Measurements from ENCODE around the gene SOX1. TPM values are rescaled to one million over a fixed set of nuclear protein-coding genes. Genes with fewer than 3 reads are reported as not detected.

SOX1 gene
- total RNA-seq, 1 donor: not detected

DNA sequence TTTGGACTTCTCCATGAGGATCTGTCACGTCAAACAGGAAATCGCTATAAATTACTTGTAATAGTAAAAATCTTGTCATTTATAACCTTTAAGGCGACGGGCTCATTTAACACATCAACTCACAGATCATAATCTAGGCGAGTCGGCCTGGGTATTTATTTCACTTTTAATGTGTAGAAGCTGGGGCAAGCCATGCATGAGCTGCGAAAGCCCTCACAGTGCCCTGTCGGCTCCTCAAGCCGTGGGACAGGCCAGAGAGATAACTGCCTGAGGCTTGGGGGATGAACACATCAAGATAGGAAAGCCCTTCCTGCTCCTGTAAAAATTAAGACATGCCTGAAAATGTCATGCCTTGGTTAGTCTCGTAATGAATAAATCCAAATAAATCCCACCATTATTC, 30.8 kb downstream of the SOX1 start:
- no peak overlapping the region for H3K4me3 ChIP-seq (ENCODE audit: low read depth, low read length)
- no peak for DNase-seq (ENCODE audit: low read depth)
- TF ChIP-seq, protein P1, sequence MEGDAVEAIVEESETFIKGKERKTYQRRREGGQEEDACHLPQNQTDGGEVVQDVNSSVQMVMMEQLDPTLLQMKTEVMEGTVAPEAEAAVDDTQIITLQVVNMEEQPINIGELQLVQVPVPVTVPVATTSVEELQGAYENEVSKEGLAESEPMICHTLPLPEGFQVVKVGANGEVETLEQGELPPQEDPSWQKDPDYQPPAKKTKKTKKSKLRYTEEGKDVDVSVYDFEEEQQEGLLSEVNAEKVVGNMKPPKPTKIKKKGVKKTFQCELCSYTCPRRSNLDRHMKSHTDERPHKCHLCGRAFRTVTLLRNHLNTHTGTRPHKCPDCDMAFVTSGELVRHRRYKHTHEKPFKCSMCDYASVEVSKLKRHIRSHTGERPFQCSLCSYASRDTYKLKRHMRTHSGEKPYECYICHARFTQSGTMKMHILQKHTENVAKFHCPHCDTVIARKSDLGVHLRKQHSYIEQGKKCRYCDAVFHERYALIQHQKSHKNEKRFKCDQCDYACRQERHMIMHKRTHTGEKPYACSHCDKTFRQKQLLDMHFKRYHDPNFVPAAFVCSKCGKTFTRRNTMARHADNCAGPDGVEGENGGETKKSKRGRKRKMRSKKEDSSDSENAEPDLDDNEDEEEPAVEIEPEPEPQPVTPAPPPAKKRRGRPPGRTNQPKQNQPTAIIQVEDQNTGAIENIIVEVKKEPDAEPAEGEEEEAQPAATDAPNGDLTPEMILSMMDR (IDR thresholded peaks at IDR 0.05; ENCODE audit: insufficient read depth, low read length): no peak

DNA sequence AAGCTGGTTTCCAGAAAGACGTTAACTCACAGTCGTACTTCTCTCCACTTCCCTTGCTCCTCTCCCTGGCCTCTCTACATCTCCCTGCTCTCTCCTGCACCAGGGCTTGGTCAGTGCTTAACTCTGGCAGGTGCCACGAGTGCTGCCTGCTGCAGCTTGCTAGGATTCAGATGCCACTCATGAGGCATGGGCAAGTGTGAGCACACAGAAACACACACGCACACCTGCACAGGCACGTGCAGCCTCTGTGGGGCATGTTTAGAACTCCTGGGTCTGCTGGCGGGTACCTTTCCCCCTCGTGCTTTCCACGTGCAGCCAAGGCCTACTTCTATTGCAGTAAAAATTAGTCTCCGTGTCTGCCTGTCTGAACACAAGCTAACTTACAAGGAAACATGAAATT, 31.8 kb downstream of the SOX1 start:
- TF ChIP-seq, protein P1 (IDR thresholded peaks at IDR 0.05; ENCODE audit: insufficient read depth, low read length): no peak
- DNase-seq (ENCODE audit: low read depth): no peak
- no peak overlapping the region for H3K4me3 ChIP-seq (ENCODE audit: low read depth, low read length)

DNA sequence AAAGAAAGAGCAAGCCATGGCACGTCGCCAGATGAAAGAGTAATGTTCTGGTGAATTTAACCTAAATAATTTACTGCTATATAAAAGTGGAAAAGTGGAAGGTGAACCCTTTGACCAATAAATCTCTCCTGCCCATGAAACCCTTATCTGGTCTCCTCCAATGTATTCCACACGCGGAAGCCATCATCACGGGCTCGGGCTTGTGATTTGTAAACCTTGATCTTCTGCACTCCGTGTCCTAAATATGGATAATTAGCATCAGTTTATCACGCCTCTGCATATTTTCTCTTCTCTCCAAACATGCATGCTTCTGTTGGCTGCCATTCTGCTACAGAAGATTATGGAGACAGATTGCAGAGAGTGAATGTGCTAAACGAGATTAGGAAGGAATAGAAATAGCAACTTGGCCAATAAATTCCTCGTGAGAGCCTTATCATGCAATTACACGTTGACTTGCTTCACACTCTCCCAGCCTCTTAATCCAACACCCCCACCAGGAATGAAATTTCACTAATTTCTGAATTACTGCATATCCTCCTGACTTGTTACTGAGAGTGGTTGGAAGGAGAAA, 34.5 kb downstream of the SOX1 start:
- H3K4me3 ChIP-seq (ENCODE audit: low read depth, low read length): no peak overlapping the region
- DNase-seq (ENCODE audit: low read depth): no peak
- TF ChIP-seq, protein P1 (IDR thresholded peaks at IDR 0.05; ENCODE audit: insufficient read depth, low read length): no peak

DNA sequence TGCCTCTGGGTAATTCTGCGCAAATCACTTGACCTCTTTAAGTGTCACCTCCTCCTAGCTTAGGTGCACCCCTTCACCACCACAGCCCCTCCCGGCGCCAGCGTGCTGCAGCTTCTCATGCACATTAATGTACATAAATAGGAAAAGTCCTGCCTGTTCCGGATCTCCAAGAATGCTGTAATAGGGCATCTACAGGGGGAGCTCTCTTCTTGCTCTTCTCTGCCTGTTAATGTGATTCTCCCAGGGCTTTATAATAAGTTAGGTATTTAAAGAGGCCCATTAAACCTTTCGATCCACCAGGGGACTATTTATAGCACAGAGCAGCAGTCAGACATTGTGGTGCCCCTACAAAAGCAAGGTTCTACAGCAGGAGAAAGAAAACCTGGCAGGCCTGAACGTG, 35.3 kb downstream of the SOX1 start:
- TF ChIP-seq, protein P1 (IDR thresholded peaks at IDR 0.05; ENCODE audit: insufficient read depth, low read length): no peak
- H3K4me3 ChIP-seq (ENCODE audit: low read depth, low read length): no peak overlapping the region
- DNase-seq (ENCODE audit: low read depth): no peak

DNA sequence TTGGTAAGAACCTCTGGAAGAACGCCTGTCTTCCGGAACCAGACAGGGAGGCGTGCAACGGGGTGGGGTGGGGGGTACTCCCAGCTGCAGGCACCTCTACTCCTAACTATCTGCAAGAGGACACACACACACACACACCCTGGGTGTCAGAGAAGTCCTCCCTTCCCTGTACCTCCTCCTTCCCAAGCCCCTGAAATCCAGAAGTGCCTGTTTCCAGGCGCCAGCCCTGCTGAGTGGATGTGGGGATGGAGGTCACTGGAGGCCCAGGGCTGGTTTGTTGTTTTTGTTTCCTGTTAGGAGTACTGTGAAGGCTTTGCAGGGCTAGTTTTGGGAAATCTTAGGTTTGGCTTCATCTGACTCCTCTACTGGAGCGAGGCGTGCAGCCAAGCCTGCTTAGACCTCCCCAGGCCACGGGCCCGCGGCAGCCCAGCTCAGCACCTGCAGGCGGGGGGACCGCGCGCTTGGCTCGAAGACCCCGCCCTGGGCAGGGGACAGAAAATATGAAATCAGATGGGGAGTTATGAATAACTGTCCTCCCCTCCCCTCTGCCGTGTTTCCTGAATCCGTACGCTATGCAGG, 36.4 kb downstream of the SOX1 start:
- no peak for DNase-seq (ENCODE audit: low read depth)
- TF ChIP-seq, protein P1 (IDR thresholded peaks at IDR 0.05; ENCODE audit: insufficient read depth, low read length): no peak
- H3K4me3 ChIP-seq (ENCODE audit: low read depth, low read length): no peak overlapping the region

DNA sequence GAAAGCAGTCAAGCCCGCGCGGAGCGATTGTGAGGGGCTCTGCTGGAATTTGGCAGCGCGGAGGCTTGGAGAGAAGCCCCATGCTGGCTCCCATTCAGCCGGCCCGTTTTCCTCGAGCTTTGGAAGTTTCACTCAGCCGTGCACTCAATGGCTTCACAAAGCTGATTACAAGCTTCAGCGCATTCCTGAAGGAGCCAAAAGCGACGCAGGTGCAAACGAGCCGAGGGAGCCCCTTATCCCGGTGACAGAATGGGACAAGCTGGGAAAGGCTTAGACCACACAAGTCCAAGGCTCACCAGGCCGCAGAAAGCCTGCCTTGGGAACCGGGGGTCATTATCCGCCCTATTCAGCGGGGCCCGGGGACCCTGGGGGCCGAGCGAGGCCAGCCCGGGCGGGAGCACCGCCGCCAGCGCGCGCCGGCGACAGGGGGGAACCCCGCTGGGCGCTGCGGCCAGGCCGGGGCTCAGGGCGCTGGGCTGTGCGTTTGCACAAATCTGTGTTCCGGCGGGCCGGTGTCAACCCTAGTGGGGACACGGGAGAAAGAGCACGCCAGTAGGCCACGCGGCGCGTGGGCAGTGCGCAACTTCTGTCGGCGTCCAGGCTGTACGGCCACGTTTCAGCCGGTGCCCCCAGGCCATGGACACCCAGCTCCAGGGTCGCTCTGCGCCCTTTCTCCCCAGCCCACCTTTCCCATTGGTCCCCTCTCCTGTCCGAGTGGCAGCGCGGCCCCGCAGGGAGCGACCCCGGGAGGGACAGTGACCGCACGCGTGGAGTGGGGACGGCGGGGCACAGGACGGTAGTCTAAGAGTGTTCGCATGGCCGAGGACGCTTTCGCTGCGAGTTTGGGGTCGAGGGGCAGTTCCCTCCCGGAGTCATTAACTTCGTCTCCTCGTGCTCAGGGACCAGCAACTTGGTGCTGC, 37.3 kb downstream of the SOX1 start:
- TF ChIP-seq, protein P1 (IDR thresholded peaks at IDR 0.05; ENCODE audit: insufficient read depth, low read length): no peak
- no peak overlapping the region for H3K4me3 ChIP-seq (ENCODE audit: low read depth, low read length)

More for the DNA sequence above, 37.3 kb downstream of the SOX1 start:
- no peak for DNase-seq (ENCODE audit: low read depth)

Measured in fibroblast of the aortic adventitia (primary cell).